Epithelial cell of proximal tubule (primary cell): Measurements from ENCODE around the gene ELAC2. TPM values are rescaled to one million over a fixed set of nuclear protein-coding genes. Genes with fewer than 3 reads are reported as not detected.

Source experiments
- DNase-seq: peaks from one replicate; pipeline ENCODE4 v3.0.0-alpha.2; 2011; ENCODE audit warnings: low read depth
- H3K4me3 ChIP-seq: 2 replicates; pipeline ENCODE4 v1.5.1; 2011; ENCODE audit warnings: low read depth, mild to moderate bottlenecking, low read length
- total RNA-seq: library from RNA; depleted of rRNA; stranded (reverse); fragments of >200 nt; gene quantifications from 2 replicates; pipeline ENCODE4 v1.2.3, GENCODE V29; 2015
- TF ChIP-seq, protein P1 (sequence below): conservative IDR thresholded peaks from 2 replicates; pipeline ENCODE4 v1.5.1; 2012; ENCODE audit warnings: low read depth, mild to moderate bottlenecking, low read length

Gene ELAC2
- total RNA-seq, 1 donor from 2014 or later, result 75.4 TPM

DNA sequence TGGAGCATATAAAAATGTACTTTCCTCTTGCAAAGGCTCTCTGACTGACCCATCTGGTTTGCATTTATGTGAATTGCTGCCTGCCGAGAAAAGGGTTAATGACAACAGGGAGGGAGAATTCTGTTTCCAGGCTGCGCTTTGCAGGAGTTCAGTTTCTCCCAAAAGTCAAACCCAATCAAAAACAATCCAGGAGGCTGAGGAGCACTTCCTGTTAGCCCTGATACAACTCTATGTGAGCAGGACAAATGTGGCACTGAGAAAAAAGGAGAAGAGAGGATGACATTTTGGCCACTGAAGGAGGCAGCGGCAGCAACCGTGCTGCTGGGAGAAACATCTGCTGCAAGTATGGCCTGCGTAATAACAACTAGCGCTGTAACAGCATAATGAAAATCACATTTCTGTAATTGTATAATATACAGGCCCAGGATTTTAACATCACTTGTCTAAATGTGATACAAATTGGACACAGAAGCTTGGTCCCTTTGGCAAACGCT is 26.8 kb upstream of the ELAC2 start:
- TF ChIP-seq, protein P1, sequence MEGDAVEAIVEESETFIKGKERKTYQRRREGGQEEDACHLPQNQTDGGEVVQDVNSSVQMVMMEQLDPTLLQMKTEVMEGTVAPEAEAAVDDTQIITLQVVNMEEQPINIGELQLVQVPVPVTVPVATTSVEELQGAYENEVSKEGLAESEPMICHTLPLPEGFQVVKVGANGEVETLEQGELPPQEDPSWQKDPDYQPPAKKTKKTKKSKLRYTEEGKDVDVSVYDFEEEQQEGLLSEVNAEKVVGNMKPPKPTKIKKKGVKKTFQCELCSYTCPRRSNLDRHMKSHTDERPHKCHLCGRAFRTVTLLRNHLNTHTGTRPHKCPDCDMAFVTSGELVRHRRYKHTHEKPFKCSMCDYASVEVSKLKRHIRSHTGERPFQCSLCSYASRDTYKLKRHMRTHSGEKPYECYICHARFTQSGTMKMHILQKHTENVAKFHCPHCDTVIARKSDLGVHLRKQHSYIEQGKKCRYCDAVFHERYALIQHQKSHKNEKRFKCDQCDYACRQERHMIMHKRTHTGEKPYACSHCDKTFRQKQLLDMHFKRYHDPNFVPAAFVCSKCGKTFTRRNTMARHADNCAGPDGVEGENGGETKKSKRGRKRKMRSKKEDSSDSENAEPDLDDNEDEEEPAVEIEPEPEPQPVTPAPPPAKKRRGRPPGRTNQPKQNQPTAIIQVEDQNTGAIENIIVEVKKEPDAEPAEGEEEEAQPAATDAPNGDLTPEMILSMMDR, result no peak
- no peak for DNase-seq
- no peak overlapping the region for H3K4me3 ChIP-seq

DNA sequence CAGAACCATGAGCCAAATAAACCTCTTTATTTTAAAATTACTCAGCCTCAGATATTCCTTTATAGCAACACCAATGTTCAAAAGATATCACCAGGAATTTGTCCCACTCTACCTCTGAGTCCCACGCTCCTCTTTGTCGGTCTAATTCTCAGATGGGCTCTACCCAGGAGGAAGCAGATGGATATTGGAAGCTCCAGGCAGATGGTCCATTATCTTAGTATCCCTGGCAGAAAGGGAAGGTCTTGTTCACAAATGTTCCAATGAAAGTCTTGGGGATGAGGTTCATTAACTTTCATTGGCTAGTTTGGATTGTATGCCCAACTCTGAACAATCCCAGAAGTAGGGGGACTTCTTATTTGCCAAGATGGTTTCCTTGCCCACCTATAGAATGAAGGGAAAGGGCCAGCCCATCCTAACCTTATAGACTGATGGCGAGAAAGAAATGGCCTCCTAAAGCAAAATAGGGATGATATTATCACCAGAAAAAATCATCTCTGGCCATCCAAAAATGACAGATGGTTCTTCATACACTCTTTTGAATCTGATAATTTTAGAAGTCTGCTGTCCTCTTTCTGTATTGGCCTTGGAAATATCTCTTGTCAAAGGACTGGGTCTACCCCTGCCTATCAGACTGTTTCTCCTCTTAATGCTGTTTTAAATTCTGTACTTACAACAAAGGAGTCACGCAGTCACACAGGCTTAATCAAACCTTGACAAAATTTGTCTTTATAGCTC is 21.3 kb upstream of the ELAC2 start:
- H3K4me3 ChIP-seq, result no peak overlapping the region
- TF ChIP-seq, protein P1, result no peak

DNA sequence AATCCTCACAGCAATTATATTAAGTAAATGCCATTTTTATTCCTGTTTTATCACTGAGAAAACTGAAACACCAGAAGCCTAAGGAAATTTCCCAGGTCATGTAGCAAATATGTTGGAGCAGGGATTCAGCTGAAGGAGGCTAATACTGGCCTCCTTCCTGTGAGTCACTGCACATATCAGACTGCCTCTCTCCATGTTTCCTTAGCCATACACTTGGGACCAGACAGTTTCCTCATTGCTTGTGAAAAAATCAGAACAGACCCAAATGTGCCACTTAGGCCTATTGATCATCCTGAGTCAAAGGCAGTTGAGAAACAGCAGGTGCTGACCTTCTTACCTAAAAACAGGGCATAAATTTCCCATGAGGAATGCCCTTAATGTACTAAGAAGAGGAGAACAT is 18.9 kb upstream of the ELAC2 start:
- no peak for DNase-seq
- no peak overlapping the region for H3K4me3 ChIP-seq
- TF ChIP-seq, protein P1, result no peak

More for the DNA sequence above, 21.3 kb upstream of the ELAC2 start:
- no peak for DNase-seq

DNA sequence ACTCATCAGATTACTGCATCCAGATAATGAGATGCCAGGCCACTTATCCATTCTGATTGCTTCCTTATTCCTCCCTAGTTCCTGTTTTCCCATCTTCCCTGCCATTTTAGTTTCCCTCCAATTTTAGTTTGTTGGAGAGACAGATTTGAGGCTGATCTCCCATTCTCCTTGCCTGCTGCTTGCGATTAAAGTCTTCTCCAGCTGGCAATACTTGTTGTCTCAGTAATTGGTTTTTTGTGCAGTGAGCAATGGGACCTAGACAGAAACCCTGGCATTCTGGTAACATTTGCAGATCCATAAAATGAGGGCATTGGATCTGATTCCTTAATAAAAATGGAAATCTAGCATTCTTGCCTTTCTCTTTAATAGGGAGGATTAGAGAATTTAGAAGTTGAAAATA is 17.6 kb upstream of the ELAC2 start:
- DNase-seq, result no peak
- TF ChIP-seq, protein P1, result no peak
- H3K4me3 ChIP-seq, result no peak overlapping the region

DNA sequence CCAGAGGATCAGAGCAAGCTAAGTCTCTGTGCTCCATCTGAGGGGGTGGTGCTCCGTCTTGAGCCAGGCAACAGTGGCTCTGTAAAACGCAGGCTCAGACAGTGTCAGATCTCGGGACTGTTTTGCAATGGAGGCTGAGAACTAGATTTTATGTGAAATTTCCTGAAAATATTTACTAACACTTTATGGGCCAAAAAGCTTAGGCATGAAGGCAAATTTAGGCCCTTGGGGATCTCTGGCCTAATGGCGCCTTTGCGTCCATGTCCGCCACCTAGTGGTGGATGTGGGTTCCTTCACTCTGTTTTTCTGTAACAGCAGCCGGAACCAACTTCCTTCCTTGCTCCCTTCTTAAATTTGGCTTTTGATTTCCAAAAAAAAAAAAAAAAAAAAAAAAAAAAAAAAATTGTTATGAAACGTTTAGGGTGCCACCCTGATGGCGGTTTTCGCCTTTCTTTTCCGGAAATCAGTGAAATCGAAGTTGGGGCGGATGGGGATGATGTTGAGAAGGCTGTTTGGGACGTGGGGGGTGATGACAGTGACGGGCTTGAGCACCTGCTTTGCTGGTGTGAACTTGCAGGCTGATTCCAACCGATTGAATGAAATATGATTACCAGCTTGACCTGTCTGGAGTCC is 14.0 kb upstream of the ELAC2 start:
- no peak for DNase-seq
- TF ChIP-seq, protein P1, result peak; percentile 86
- no peak overlapping the region for H3K4me3 ChIP-seq

DNA sequence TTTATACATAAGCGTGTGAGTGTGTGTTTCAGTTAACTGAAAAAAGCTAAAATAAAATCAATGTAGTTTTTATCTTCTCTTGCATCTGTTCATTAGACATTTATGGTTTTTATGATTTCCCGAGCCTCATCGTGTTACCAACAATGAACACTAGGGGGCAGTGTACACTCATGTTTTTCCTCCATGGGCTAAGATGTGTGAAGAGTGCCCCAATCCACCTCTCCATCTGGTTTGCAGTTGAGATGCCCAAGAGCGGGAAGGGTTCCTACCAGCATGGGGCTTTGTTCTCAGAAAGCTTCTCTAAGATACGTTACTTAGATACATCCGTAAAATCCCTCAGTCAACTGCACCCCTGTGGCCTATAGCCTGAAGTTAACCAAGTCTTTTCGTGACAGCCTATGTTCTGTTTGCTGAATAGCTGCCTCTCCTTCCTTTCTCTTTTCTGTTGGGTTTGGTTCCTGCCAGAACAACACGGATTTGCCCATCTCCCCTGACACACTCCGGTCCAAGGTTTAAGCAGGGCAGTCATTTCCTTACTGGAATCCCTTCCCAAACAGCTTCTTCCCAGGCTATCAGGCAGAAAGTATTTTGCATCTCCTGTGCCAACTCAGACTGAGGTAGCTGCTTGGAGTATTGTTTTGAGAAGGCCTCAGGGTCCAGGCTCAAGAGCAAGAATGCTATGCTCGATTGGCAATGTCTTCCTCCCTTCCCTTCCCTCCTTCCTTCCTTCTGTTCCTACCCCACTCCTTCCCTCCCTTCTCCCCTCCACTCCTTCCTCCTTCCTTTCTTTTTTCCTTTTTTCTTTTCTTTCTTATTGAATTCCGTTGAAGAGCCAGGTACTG is 12.9 kb upstream of the ELAC2 start:
- no peak overlapping the region for H3K4me3 ChIP-seq
- TF ChIP-seq, protein P1, result peak; percentile 81
- no peak for DNase-seq
